ENCODE data around the gene MMRN2.
"Not testable (repeated sequence)": the region's sequence is repeated elsewhere in the genome, so short reads cannot be mapped to it uniquely, and the experiment has no call there.

GRCh38 chr10:87007124-87007523 is 49.7 kb upstream of the MMRN2 start:
- TF ChIP-seq CSRNP3 (CRISPR knock-in tag; IDR thresholded peaks at IDR 0.05); TCF4 (CRISPR knock-in tag; IDR thresholded peaks at IDR 0.05; ENCODE audit: borderline replicate concordance); ZFP3 (CRISPR knock-in tag; IDR thresholded peaks at IDR 0.05); ARNTL (CRISPR knock-in tag; IDR thresholded peaks at IDR 0.05; ENCODE audit: borderline replicate concordance, low read depth); RARB (CRISPR knock-in tag; IDR thresholded peaks at IDR 0.05); TOX (CRISPR knock-in tag; IDR thresholded peaks at IDR 0.05; ENCODE audit: borderline replicate concordance); BACH2 (CRISPR knock-in tag; IDR thresholded peaks at IDR 0.05; ENCODE audit: borderline replicate concordance); ZNF8 (CRISPR knock-in tag; IDR thresholded peaks at IDR 0.05); PATZ1 (CRISPR knock-in tag; IDR thresholded peaks at IDR 0.05; ENCODE audit: borderline replicate concordance): not testable (repeated sequence)
- TF ChIP-seq, protein P1, sequence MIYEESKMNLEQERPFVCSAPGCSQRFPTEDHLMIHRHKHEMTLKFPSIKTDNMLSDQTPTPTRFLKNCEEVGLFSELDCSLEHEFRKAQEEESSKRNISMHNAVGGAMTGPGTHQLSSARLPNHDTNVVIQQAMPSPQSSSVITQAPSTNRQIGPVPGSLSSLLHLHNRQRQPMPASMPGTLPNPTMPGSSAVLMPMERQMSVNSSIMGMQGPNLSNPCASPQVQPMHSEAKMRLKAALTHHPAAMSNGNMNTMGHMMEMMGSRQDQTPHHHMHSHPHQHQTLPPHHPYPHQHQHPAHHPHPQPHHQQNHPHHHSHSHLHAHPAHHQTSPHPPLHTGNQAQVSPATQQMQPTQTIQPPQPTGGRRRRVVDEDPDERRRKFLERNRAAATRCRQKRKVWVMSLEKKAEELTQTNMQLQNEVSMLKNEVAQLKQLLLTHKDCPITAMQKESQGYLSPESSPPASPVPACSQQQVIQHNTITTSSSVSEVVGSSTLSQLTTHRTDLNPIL (CRISPR knock-in tag; IDR thresholded peaks at IDR 0.05; ENCODE audit: low read depth) = not testable (repeated sequence)

All from SK-N-SH treated with all-trans-retinoic acid at 6 μM for 48 hours (cell line).